Bladder microvascular endothelial cell (primary cell): ENCODE measurements around the gene MRPS18A. TPM values are rescaled to one million over a fixed set of nuclear protein-coding genes. Genes with fewer than 3 reads are reported as not detected.

Source experiments
- total RNA-seq: library from RNA; depleted of rRNA; stranded (reverse); fragments of >200 nt; gene quantifications from 2 replicates; pipeline ENCODE4 v1.2.3, GENCODE V29; 2014

The MRPS18A gene
- total RNA-seq = 37.8 and 39.2 TPM in 2 replicates

DNA sequence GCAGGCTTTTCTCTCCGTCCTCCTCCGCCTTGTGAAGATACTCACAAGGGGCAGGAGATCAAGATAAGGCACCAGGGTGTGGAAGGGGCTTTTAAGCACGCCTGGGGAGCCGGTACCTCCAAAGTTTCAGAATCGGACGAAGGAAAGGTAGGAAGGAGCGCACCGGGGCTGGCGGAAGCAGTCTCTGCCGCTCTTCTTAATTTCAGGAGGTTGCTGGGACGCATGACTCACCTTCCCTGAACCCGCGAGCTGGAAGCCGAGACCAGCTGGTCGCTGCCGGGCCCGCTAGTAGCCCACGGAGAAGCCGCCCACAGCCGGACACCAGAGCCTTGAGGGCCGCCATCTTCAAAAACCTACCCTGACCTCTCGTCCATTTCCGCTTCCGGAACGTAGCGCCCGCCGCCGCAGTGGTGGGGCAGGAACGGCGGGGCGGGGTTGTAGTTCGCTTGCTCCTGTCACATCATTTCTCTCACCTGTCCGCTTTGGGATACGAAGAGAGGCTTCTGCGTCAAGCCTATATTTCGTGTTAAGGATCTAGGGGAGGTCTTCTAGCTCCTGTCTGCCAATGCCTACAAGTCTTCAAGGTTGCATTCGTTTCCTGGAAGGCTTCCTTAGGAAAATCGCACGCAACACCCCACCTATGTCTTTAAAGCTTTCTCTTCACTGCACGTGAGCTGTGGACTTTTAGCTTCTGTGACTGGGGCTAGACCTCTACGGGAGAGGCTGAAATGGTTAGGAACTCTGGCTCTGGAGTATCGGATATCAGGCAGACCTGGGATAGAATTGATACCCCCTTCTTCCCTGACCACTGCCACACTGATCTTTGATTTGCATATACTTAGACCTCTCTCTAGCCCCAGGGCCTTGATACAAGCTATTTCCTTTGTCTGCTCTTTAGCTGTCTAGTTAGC, at the start of gene MRPS18A:
TSS of gene MRPS18A (minus strand) at position 355 of the 911 bp plus-strand sequence. CDS start at position 343, 12 bp downstream.

DNA sequence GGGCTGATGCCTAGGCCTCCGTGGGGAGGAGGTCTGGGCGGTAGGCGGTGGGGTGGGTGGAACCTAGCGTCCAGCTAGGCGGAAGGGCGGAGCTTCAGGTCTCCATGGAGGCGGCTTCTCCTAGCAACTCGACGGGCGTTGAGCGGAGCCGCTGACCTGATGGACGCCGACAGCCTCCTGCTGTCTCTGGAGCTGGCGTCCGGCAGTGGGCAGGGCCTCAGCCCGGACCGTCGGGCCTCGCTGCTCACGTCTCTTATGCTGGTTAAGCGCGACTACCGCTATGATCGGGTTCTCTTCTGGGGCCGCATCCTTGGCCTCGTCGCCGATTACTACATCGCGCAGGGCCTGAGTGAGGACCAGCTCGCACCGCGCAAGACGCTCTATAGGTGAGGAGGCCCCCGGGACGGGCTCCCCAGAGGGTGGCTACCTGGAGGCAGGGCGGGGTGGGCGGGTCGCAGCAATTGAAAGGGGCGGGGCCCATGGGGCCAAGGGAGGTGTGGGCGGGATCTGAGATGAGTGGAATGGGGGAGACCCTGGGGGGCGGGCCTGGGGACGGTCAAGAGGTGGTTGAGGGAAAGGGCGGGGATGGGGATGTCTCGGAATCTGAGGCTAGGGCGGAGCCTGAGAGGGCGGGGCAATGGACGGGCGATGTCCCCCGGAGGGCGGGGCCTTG, 42.5 kb downstream of the MRPS18A start, which contains the start of gene RSPH9:
TSS of gene RSPH9 (plus strand) at position 97 of the 673 bp plus-strand sequence. CDS start at position 160, 63 bp downstream.

DNA sequence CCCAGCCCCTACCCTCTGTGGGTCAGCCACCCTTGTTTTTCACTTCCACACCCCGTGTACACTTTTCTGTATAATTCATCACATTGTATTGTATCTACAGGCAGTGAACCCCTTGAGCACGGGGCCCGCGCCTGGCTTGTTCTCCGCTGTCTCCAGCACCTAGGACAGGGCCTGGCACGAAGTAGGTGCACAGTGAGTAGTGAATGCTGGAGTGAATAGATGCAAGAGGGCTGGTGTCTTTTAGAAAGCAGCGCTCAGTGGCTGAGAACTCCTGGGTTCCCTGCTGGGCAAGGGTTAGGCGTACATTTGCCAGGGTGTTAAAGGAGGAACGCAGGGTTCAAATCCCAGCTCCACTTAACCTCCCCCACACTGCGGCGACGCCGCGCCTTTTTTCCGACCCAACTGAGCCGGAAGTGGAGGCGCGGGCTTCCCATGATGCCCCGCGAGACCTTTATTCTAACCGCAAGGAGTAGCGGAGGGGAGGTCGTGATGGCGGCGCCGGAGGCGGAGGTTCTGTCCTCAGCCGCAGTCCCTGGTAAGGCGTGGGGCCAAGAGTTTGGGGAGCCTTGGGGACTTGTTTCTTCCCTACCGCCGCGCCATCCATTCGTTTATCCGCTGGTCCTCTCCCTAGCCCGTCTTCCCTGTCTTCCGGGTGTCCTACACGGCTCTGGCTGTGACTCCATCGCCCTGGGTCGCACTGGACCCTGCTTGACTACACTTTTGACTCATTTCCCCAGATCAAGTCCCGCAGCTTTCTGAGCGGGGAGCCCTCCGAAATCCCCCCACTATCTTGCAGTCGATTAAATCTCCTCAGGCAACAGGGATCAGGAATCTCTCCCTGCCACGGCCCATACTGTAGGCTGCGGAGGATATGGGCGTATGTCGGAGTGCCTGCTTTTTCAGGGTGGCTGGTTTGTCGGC, 51.9 kb downstream of the MRPS18A start, which contains the start of gene MAD2L1BP:
TSS of gene MAD2L1BP (plus strand) at position 454 of the 921 bp plus-strand sequence. CDS start at position 490, 36 bp downstream.

DNA sequence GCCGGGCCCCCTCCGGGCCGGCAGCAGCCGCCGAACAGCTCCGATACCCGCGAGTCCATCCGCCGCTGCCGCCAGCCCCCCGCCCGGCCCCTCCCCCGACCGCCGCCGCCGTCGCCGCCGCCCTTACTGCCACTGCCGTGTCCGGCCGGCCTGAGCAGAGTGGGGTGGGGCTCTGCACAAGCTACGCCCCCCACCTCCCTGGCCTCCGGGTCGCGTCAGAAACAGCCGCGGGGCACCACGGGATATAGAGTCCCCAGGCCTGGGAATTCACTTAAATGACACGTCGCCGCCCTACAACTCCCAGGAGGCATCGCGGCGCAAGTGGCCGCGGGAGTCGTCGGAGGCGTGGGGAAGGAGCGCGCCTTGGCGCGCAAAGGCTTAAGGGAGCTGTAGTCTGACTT, 58.5 kb downstream of the MRPS18A start, which contains the start of gene GTPBP2:
TSS of gene GTPBP2 (minus strand) at position 161 of the 401 bp plus-strand sequence. CDS start at position 59, 102 bp downstream.

Other genes starting within 250 kb of the MRPS18A start
- 0.16 and 1.1 TPM in 2 replicates for gene DLK2, start 232.2 kb downstream of the MRPS18A start, total RNA-seq
- gene TJAP1, start 210.2 kb downstream of the MRPS18A start, total RNA-seq = 6.8 and 13.7 TPM in 2 replicates
- gene LRRC73, start 177.4 kb downstream of the MRPS18A start, total RNA-seq = under 0.01 and 0.06 TPM in 2 replicates
- gene YIPF3, start 170.9 kb downstream of the MRPS18A start, total RNA-seq = 86.9 and 201 TPM in 2 replicates
- gene POLR1C, start 170.7 kb downstream of the MRPS18A start, total RNA-seq = 24.6 and 36.4 TPM in 2 replicates
- 15.2 and 39.9 TPM in 2 replicates for gene XPO5, start 111.8 kb downstream of the MRPS18A start, total RNA-seq
- 16.7 and 26.6 TPM in 2 replicates for gene POLH, start 111.6 kb downstream of the MRPS18A start, total RNA-seq
- 34.5 and 68.4 TPM in 2 replicates for gene GTPBP2, start 58.5 kb downstream of the MRPS18A start, total RNA-seq
- 18.6 and 21.4 TPM in 2 replicates for gene MAD2L1BP, start 52.0 kb downstream of the MRPS18A start, total RNA-seq
- 0.06 and 0.16 TPM in 2 replicates for gene RSPH9, start 42.8 kb downstream of the MRPS18A start, total RNA-seq
- gene VEGFA, start 82.4 kb upstream of the MRPS18A start, total RNA-seq = 2.6 and 12.5 TPM in 2 replicates